ENCODE results near the gene C16orf46.

DNA sequence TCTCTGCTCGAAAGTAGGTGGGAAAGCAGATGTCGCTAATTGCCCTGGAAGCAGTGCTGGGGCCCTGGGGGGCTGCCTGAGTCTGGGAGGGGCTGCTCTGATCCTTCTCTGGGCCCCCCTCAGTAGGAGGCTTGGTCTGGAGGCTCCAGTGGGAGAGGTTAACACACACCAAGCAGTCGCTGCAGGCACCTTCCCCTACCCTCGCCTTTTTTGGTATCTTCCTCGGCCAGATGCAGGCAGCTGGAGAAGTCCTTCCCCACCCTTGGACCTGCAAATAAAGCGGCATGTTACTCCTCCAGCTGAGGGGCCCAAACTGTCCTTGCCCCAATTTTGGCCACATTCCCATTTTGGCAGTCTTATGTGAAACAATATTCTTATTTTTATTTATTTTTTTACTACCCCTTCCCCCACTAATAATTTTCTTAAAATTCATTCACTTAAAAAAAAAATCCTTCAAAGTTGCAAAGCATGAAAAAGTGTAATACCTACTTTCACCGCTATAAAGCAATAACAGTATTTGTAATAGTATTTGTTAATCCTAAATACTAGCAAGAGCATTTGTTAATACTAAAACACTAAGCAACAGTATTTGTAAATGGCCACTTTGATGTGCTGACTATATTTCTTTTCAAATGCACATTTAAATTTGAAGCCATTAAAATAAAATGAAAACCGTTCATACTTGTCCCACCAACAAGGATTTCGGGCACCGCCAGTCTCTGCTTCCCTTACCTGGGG lies 15.0 kb downstream of the C16orf46 start:
- no peak for TF ChIP-seq EP300 (IDR thresholded peaks at IDR 0.05)
- TF ChIP-seq CTCF (IDR thresholded peaks at IDR 0.05), result no peak
- TF ChIP-seq POLR2A (IDR thresholded peaks at IDR 0.05), result no peak

Measured in ovary (tissue), 3 donors.